SIG-M5 treated with dmso at 0.1 percent for 504 hours (cell line): ENCODE data around the gene POLR2E.
"Not testable (repeated sequence)": the region's sequence is repeated elsewhere in the genome, so short reads cannot be mapped to it uniquely, and the experiment has no call there.

ENCODE experiments used
- DNase-seq: peaks from one replicate; lab custom pipeline; 2025; ENCODE audit not compliant: unreplicated experiment; lab: John Stamatoyannopoulos, UW

Gene POLR2E

DNA sequence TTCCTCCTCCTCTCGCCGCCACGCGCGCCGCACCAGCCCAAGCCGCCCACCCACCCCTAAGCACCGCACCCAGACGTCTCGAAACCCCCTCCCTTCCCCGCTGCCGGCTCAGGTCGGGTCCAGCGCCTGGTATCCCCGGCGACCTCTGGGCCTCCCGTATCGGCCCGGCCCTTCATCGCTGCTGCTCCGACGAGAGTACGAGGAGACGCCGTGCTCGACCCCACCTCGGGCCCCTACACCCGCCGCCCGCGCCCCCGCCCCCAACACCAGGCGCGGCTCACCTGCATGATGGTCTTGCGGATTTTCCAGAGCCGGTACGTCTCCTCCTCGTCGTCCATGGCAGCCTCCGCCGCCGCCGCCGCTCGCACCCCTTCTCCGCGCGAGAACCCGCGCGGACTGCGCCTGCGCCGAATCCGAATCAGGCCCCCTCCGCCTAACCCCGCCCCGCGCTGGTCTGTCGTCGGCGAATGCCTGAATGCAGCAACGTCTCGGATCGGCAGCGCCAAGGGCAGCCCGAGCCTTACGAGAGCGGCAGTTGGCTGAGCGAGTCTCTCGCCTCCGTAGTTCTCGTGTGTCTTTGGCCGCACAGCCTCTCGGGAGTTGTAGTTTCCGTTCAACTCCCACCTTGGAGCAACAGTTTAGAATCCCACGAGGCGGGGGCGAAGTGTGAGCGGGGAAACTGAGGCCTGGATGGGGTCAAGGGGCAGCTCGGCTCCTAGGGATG is at the start of gene POLR2E:
POLR2E (minus strand) TSS at position 398 of the 724 bp plus-strand sequence; CDS start at position 338, 60 bp downstream.
- peak; percentile 93 for DNase-seq

DNA sequence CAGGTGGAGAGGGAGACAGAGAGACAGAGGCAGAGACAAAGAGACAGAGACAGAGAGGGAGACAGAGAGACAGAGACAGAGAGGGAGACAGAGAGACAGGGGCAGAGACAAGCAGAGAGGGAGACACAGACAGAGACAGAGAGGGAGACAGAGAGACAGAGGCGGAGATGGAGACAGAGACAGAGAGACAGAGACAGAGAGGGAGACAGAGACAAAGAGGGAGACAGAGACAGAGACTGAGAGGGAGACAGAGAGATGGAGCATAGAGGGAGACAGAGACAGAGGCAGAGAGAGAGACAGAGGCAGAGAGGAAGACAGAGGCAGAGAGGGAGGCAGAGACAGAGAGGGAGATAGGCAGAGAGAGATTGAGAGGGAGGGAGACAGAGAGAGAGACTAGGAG is 49.6 kb upstream of the POLR2E start:
- no peak for DNase-seq

DNA sequence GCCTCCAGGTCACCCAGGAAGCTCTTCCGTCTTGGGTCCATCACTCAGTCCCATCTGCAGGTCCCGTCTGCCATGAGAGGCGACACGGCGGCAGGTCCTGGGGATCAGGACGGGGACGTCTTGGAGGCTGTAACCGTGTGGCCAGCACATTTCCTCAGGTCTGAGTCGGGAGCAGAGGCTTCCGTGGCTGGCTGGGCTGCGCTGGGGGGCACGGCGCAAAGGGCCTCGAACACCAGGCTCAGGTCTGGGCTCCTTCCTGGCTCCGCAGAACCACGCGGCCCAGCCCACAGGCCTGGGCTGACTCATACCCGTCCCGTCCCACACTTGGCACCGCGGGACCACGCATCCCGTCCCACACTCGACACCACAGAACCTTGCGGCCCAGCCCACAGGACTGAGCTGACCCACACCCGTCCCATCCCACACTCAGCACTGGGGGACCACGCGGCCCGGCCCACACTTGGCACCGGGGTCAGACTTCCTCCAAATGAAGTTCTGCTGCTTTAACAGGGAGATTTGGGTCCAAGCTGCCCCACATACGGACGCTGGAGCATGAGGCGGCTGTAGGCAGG is 48.7 kb upstream of the POLR2E start:
- no peak for DNase-seq

DNA sequence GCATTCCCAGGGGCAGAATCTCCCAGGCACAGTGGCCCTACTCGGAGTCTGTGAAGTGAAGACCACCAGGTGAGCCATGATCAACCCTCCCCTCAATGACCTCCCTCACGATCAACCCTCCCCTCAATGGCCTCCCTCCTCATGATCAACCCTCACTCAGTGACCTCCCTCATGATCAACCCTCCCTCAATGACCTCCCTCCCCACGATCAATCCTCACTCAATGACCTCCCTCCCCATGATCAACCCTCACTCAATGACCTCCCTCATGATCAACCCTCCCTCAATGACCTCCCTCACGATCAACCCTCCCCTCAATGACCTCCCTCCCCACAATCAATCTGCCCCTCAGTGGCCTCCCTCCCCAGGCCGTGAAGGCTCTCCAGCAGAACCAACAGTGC is 46.8 kb upstream of the POLR2E start:
- no peak for DNase-seq

DNA sequence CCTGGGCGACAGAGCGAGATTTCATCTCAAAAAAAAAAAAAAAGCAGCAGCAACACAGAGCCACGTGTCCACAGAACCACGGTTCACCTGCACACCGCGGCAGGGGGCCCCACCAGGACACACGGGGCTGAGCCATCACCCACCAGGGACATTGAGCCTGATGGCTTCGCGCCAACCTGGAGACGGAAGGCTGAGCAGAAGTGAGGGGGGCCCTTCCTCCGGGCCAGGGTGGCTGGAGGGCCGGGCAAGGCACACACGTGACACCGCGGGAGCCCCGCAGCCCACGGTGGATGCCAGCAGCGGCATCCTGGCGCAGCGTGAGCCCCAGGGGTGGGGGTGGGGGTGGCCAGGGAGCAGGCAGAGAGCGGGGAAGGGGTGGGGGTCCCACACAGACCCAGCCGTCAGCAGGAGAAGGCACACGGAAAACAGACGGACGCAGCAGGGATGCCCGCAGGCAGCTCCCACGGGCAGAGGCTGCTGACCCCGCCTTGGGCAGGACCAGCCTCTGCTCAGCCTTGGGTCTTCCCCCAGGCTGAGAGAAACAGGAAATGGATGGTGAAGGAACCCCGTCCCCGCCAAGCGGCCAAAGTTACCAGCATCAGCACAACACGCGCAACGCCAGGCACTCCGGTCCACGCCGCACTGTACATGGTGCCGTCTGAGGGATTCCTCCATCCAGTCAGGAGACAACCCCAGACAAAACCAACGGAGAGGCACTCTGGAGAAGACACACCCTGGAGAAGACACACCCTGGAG is 45.3 kb upstream of the POLR2E start:
- no peak for DNase-seq

DNA sequence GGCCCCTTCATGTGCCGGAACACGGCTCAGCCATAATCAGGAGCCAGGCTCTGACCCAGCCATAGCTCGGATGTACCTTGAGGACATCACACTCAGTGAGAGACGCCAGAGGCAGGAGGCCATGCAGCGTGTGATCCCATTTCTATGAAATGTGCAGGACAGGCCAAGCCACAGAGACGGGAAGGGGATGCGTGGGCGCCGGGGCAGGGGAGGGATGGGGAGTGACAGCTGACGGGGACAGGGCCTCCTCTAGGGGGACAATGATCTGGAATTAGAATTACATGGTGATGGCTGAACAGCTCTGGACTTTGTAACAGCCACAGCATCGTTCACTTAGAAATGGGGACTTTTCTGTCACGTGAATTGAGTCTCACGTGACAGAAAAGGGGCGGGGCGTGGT is 44.0 kb upstream of the POLR2E start:
- no peak for DNase-seq

DNA sequence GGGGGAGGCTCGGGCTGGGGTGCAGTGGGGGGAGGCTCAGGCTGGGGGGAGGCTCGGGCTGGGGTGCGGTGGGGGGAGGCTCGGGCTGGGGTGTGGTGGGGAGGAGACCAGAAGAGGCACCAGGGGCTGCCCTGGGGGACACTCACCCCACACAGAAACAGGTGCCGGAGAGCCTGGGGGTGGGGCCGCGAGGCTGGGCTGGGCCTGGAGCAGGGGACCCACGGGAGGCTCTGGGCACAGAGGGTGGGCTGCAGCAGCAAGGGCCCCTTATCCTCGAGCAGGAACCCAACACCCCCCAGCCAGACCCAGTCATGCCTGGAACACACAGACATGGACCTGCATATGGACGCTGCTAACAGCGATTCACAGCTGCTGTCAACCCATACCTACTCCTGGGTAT is 42.9 kb upstream of the POLR2E start:
- DNase-seq, result no peak

DNA sequence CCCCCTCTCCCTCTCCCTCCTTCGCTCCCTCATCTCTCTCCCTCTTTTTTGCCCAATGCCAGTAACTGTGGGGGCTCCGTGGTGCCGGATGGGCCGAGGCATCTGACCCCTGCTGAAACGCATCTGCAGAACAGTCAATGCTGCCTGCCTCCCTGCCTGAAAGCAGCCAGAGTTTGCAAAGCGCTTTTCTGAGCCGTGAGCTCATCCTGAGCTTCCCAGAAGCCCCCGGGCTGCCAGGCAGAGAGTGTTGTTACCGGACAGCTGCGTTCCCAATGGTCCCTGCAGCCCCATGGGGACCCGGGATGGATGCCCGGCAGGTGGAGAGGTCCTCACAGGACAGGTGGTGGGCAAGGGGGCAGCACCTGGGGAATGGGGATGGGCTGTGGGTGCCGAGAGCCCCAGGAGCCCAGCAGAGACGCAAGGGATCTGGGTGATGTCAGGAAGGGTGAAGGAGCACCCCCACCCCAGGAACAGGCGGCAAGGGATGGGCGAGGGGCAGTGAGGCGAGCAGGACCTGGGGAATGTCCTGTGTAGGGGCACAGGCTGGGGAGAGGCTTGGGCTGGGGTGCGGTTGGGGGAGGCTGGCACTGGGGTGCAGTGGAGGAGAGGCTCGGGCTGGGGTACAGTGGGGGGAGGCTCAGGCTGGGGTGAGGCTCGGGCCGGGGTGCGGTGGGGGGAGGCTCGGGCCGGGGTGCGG is 41.6 kb upstream of the POLR2E start:
- no peak for DNase-seq

DNA sequence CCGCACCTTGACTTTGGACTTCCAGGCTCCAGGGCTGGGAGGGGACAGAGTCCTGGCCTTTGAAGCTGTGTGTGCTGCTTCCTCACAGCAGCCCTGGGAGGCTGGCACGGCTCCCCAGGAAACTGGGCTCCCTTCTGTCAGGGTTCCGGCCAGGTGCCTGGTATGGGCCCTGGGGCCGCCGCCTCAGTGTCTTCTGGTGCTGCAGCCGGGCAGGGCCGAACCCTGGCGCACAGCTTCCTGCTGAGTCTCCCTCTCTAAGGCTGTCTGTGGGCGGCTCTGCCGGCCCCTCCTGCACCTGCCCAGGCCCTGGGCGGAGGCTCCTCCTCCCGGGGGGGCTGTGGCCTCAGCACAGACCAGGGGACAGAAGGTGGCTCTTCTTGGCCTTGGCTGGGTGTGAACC is 41.0 kb upstream of the POLR2E start:
- no peak for DNase-seq

DNA sequence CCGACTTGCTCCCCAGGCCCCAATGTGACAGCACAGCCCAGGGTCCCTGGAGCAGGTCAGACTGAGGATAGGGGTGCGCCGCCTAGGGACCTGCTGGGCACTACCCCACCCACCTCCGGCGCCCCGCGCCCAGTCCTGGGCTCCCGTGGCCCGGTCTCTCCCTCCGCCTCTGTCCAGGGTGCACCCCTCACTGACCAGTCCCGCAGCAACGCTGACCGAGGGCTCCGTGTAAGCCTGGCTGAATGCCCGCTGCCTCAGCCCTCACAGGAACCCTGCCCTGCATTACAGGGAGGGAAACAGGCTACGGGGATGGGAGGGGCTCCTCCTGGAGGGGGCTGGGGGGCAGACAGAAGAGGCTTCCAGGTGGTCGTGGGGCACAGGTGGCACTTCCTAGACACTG is 40.3 kb upstream of the POLR2E start:
- no peak for DNase-seq

DNA sequence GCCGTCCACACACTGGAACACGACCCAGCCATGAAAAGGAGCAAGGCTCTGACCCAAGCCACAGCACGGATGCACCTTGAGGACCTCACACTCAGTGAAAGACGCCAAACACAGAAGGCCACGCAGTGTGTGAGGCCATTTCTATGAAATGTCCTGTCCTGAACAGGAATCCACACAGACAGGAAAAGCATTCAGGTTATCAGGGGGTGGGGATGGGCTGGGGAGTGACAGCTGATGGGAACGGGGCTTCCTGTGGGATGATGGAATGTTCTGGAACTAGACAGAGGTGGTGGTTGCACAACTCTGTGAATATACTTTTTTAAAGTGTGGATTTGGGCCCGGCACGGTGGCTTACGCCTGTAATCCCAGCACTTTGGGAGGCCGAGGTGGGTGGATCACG is 39.3 kb upstream of the POLR2E start:
- DNase-seq, result no peak

DNA sequence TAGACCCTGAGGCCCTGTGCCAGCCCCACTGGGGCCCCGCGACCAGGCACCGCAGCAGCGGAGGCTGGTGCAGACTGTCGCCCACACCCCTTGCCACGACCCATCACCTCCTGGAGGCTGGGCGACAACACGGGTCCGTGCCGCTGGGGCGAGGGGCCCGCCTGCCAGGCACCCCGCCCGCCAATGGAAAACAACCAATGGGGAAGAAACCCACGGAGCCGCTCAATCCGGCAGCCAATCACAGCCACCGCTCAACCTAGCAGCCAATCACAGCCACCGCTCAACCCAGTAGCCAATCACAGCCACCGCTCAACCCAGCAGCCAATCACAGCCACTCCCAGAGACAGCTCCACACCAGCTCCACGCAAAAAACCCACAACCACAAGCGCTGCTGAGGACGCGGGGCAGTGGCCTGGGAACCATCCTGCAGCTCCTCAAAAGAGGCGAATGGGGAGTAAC is 38.3 kb upstream of the POLR2E start:
- no peak for DNase-seq

DNA sequence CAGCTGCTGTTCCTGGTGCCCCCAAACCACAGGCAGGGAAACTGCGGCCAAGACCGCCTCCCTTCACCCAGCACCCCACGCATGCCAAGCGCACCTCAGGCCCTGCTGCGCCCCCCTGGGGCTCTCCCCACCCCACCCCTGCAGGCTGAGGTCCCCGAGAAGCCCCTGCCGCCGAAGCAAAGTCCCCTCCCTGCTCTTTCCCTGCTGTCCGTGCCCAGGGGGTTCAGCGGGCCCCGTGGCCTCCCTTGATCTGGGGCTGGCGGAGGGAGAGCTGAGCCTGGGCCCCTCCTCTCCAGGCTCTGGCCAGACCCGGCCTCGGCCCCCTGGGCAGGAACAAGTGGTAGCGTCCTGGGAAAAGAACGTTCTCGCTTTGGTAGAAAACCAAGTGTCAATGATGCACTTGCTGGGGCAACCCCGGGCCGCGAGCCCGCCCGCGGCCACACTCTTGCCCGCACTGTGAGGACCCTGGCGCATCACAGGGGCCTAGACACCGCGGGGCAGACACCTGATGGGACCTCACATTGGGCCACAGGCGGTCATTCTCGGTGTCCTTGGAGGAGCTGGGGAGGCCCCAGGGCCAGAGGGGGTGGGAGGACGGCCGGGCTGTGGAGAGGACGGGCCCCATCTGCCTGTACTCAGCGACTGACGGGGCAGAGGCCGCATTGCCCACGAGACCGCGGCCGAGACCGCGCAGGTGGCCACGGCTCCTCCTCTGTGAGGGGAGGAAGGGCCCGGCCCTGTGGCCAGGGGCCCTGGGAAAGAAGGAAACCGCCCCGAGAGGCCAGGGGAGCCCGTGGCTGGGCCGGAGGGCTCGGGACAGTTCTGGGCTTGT is 37.6 kb upstream of the POLR2E start:
- no peak for DNase-seq

DNA sequence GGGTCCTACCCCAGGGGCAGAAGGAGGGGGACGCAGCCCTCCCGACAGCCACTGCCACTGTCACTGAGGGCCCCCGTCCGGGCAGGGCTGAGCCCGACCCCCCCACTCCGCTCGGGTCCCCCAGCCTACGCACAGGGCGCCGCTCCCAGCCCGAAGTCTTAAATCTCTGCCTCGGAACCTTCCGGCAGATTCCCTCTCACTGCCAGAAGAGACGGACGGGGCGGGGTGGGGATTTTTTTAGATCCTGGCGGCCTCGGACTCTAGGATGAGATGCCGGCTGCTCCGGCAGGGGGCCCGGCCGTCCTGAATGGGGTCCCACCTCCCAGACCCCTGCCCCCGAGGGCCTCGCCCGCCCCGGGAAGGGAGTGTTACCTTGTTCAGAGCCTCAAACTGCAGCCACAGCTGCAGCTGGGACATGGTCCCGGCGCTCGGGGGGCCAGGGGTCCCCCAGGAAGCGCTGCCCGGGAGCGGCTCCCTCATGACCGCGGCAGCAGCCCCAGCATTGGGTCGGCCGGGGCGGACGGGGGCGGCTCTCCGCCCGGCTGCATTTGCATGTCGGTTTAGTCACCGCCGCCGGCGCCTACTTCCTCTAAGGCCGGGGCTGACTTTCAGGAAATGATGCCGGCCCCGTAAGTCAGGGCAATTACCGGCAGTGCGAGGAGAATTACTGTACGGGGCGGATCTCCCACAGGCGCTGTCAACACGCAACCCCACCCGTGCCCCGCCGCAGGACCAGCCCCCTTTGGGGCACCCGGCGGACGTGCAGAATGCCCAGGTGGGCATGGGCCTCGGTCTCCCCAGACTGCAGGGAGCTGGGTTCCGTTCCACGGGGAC is 36.8 kb upstream of the POLR2E start:
- peak; percentile 83 for DNase-seq

DNA sequence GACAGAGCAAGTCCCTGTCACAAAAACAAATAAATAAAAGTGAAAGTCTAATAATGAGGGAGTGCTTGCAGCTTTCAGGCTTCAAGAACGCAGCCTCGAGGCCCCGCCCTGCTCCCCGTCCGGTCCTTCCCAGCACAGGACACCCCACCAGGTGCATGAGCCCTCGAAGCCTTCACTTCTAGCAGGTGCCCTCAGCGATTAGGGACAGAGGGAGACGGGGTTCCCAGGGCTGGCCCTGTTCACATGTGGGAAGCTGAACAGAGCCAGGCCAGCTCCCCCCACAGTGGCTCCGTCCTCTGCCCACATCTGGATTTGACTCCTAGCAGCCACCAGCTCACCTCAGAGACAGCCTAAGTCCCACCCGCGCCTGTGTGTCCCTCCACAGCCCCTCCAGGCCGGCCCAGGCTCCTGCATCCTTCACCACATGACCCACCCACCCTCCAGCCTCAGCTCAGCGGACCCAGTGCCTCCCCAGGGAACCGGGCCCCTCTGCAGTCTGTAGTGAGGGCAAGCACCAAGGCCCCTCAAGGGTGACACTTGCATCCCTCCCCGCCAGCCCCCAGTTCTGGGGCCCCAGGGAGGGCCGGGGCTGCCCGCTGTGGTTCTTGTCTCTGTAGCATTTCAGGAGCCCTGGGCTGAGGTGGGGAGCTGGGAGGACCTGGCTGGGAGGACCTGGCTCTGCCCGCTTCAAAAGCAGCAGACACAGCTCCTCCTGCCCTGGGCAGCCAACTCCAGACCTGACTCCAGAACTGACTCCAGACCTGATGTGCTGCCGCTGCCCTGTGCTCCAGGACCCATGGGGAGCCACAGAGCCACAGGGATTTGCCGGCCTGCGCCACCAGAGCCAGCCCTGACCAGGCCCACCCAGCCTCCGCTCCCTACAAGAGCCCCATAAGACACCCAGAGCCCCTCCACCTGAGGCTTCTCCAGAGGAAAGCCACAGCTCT is 35.9 kb upstream of the POLR2E start:
- no peak for DNase-seq

DNA sequence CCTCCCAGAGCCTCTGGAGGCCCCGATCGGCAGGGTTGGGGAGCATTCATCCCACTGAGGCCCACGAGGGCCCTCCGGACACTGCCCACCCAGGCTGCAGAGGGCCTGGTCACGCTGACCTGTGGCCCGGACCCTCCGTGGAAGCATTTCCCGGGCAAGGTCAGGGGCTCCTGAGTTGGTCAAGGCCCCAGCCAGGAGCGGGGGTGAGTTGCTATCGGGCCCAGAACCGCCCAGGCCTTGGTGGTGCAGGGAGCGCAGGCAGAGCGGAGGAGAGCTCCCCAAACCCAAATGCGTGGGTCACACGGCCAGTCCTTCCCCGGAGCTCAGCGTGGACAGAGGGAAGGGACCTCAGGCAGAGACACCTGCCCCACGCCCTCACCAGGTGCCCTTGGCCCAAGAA is 34.4 kb upstream of the POLR2E start:
- DNase-seq, result no peak

DNA sequence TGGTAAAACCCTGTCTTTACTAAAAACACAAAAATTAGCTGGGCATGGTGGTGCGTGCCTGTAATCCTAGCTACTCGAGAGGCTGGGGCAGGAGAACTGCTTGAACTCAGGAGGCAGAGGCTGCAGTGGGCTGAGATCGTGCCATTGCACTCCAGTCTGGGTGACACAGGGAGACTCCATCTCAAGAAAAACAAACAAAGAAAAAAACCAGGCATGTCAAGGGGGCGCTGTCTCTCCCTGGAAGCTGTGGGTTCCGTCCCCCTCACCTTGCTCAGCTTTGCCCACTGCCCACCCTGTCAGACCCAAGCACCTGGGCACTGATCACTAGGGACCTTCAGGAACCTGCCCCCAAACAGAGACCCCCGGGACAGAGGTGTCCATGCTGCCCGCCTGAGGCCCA is 33.9 kb upstream of the POLR2E start:
- DNase-seq, result not testable (repeated sequence)

DNA sequence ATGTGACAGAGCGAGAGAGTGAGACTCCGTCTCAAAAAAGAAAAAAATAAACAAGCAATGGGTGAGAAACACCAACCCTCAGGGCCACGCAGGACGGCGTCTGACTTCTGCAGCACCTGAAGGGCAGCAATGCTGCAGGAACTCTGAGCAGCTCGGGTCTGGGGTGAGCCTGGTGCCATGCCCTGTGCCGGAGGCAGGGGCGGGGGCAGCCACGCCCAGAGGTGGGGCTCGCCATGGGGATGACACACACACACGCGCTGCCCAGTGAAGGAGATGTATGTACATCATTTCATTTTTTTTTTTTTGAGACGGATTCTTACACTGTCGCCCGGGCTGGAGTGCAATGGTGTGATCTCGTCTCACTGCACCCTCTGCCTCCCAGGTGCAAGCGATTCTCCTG is 32.9 kb upstream of the POLR2E start:
- no peak for DNase-seq
